OCI-LY3 (cell line): ENCODE results near the gene MUS81.

Source experiments
- CTCF ChIP-seq: fragments of 200-600, 300-600 bp; sonication (generic); IDR thresholded peaks from 2 replicates; pipeline ENCODE4 v1.5.1; 2014; ENCODE audit warnings: antibody characterized with exemption, low read length, low read depth
- EZH2phosphoT487 ChIP-seq: fragments of 200-600 bp; shearing (Covaris generic); IDR thresholded peaks from 2 replicates; pipeline ENCODE4 v1.6.1; 2018; ENCODE audit warnings: antibody characterized with exemption, mixed run types, low read depth

- TF ChIP-seq CTCF (no peak), EZH2phosphoT487 (no peak)
Observed at GRCh38 chr11:65843811-65844210, 16.4 kb upstream of the MUS81 start.
